ENCODE data around the gene SMARCB1. TPM values are rescaled to one million over a fixed set of nuclear protein-coding genes. Genes with fewer than 3 reads are reported as not detected.

The SMARCB1 gene
- total and polyA plus RNA-seq, 2 of the 4 experiments (the other 2 are of a cell fraction) = 110 to 159 TPM

- POLR2A ChIA-PET (ENCODE audit: unreplicated experiment) = interaction anchor here (0.6 kb wide), 1 partner anchor 13 kb away, joined by 3 read pairs; the partner anchor contains the start of gene SLC2A11
- H3K27me3 ChIP-seq (ENCODE audit: control insufficient read depth, insufficient read depth, low read length) = no peaks in the 10 kb centered on the region; the same call in 1 of the 2 replicates
- H3K36me3 ChIP-seq (ENCODE audit: control insufficient read depth, insufficient read depth, low read length) = no peaks in the 10 kb centered on the region
- no peaks in the 10 kb centered on the region for H4K20me1 ChIP-seq (ENCODE audit: insufficient read depth, low read length)
- DNase-seq (no peak), ATAC-seq (ENCODE audit: low read depth) (no peak)
- CTCF ChIA-PET = interaction anchor here (0.8 kb wide), 1 partner anchor 254 kb away, joined by 3 read pairs; no protein-coding TSS in a partner anchor
- dilution Hi-C loops (cut with HindIII; ENCODE audit: low sequenced_read_pairs, unreplicated experiment) = no loop called here
- H3K9ac ChIP-seq (ENCODE audit: low read depth, low read length) = no peak overlapping the region
- in situ Hi-C loops (cut with MboI; ENCODE audit: low sequenced_read_pairs) = loop anchor here (10.0 kb wide), 1 partner anchor 320 kb away; no protein-coding TSS in a partner anchor
- no peak overlapping the region for H3K4me2 ChIP-seq (ENCODE audit: low read depth, low read length)
- peak overlapping the region in 1 of 2 experiments; percentile 39; a peak in 1 of 4 replicates for H4K8ac ChIP-seq (ENCODE audit: low read depth in 2 of 2, low read length in 2 of 2)
- peak overlapping the region; percentile 35; the same call in 1 of the 2 replicates for H3K4ac ChIP-seq (ENCODE audit: low read depth, low read length)
- H3K9me1 ChIP-seq (ENCODE audit: insufficient read depth, low read length) = no peaks in the 10 kb centered on the region
- H2BK20ac ChIP-seq (ENCODE audit: low read depth, low read length) = peak overlapping the region; percentile 44
- TF ChIP-seq RFX5 (IDR thresholded peaks at IDR 0.05; ENCODE audit: low read depth, low read length) = no peak
- no peak for TF ChIP-seq POLR2A (IDR thresholded peaks at IDR 0.05; ENCODE audit: low read depth, low read length)
- TF ChIP-seq BHLHE40 (IDR thresholded peaks at IDR 0.05; ENCODE audit: low read depth, low read length) = no peak
- TF ChIP-seq MAZ (IDR thresholded peaks at IDR 0.05; ENCODE audit: borderline replicate concordance, low read depth, low read length) = no peak
- TF ChIP-seq NFE2L2 (IDR thresholded peaks at IDR 0.05; ENCODE audit: low read depth, low read length) = no peak
- TF ChIP-seq CHD1 (IDR thresholded peaks at IDR 0.05; ENCODE audit: low read depth, low read length) = no peak
- TF ChIP-seq CEBPB (IDR thresholded peaks at IDR 0.05; ENCODE audit: low read depth, low read length) = no peak
- TF ChIP-seq ELK1 (IDR thresholded peaks at IDR 0.05; ENCODE audit: borderline replicate concordance, low read depth, low read length) = no peak
- TF ChIP-seq USF2 (IDR thresholded peaks at IDR 0.05; ENCODE audit: low read depth, low read length) = no peak
- TF ChIP-seq MAFK (IDR thresholded peaks at IDR 0.05; ENCODE audit: low read depth, low read length) = no peak
- H3K23ac ChIP-seq (ENCODE audit: low read depth, low read length) = 0 out of 2 replicates have a peak overlapping the region, but pooled peaks have one; percentile 28
- no peak overlapping the region for H4K91ac ChIP-seq (ENCODE audit: insufficient read depth, low read depth, low read length)
- no peaks in the 10 kb centered on the region for H3K79me1 ChIP-seq (ENCODE audit: low read depth in 1 of 2, low read length in 2 of 2)
- no peak overlapping the region for H3K27ac ChIP-seq (ENCODE audit: insufficient read depth, low read length)
- peaks cover 19% of the 10 kb centered on the region for H3K4me1 ChIP-seq (ENCODE audit: control insufficient read depth, insufficient read depth, low read length)
- intact Hi-C loops (cut with micrococcal nuclease) = loop anchor here (5.0 kb wide), 3 partner anchors 72 to 302 kb away; partner anchors contain the start of gene MMP11
- peak overlapping the region; percentile 72 for H2AFZ ChIP-seq (replicated peaks; ENCODE audit: low read length, poor library complexity)
- H2AK5ac ChIP-seq (ENCODE audit: low read depth, low read length) = peak overlapping the region; percentile 60; the same call in 1 of the 2 replicates
- no peak overlapping the region for H3K56ac ChIP-seq (ENCODE audit: extremely low read depth, insufficient read depth, low read length)
- no peak overlapping the region; the same call in 2 of the 3 replicates for H2BK15ac ChIP-seq (ENCODE audit: low read depth, low read length)
- H3K18ac ChIP-seq (ENCODE audit: low read depth, low read length) = no peak overlapping the region
- H3K9me3 ChIP-seq (ENCODE audit: control insufficient read depth, insufficient read depth, low read length) = no peaks in the 10 kb centered on the region
- BruUV-seq (replicated peaks) = no TSS peak
- peak overlapping the region; percentile 80 for H2AK9ac ChIP-seq (replicated peaks; ENCODE audit: low read depth, low read length, poor library complexity)
- H2BK120ac ChIP-seq (ENCODE audit: low read depth, low read length) = peak overlapping the region; percentile 47
- no peak overlapping the region for H2BK5ac ChIP-seq (ENCODE audit: low read depth, low read length, poor library complexity, severe bottlenecking)
- no peak overlapping the region for H4K5ac ChIP-seq (ENCODE audit: low read depth, low read length)
- peak overlapping the region; percentile 40; the same call in 1 of the 2 replicates for H3K14ac ChIP-seq (replicated peaks; ENCODE audit: low read depth, low read length)
- H3K4me3 ChIP-seq (ENCODE audit: insufficient read depth, low read depth, low read length) = no peak overlapping the region
- 50% methylated on average over 2 of the region's 8 CpGs; no CpG with 5 or more reads in 1 of the 2 experiments for WGBS, 2 experiments (ENCODE audit: extremely low coverage in 2 of 2, insufficient read length in 1 of 2)
Measured at GRCh38 chr22:23844739-23845202, 58.0 kb downstream of the SMARCB1 start.
